AG20443 (cell line): ENCODE results near the gene SCIN.
"Not testable (repeated sequence)": the region's sequence is repeated elsewhere in the genome, so short reads cannot be mapped to it uniquely, and the experiment has no call there.

Experiments used
- DNase-seq: peaks from one replicate; pipeline ENCODE4 v3.0.0; 2012; ENCODE audit warnings: low spot score, mixed read lengths

SCIN gene

DNA sequence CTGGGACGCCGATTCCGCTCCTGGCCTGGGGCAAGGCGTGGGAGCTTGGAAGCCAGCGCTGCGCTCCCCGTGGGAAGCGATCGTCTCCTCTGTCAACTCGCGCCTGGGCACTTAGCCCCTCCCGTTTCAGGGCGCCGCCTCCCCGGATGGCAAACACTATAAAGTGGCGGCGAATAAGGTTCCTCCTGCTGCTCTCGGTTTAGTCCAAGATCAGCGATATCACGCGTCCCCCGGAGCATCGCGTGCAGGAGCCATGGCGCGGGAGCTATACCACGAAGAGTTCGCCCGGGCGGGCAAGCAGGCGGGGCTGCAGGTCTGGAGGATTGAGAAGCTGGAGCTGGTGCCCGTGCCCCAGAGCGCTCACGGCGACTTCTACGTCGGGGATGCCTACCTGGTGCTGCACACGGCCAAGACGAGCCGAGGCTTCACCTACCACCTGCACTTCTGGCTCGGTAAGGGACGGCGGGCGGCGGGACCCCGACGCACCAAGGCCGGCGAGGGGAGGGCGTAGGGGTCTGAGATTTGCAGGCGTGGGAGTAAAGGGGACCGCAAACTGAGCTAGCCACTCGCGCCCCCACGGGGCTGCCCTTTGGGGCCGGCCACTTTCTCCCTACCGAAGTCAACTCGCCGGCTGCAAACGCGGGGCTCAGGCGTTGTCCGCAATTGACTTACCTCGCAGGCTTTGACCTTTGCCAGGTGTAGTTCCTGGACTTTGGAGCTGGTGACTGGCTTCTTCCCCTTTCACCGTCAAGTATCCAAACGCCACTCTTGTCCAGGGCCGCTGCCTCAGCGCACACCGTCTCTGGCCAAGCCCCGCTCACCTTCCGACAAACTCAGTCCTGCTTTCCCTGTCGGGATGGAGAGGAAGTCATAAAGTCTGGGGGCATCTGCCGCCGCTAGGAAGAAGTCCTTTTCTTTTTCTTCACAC is at the start of gene SCIN:
SCIN (plus strand) TSS at position 187 of the 928 bp plus-strand sequence; CDS start at position 254, 67 bp downstream.
- DNase-seq = peak; percentile 52

DNA sequence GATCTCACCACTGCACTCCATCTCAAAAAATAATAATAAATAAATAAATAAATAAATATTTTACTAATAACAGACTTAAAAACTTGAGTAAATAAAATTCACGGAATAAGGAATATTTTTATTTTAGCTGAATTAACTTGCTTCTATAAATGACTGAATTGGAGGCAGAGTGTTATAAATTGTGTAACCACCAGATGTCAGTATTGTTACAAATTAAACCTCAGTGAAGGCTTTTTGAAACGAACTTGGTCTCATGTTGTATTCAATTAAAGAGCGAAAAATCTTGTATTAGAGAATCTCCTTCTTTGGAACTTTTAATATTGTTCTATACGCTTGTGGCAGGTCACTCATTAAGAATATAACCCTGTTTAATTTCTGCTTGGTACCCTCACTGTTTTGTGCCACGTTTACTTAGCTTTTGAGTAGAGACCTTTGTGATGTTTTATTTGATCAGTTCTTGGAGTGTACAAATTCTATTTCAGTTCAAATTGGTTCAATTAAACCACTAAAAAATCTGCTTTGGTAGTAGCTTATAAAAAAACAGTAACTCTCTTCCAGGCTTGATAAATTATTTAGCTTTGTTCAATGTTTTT is 45.6 kb upstream of the SCIN start:
- DNase-seq = peak; percentile 26

DNA sequence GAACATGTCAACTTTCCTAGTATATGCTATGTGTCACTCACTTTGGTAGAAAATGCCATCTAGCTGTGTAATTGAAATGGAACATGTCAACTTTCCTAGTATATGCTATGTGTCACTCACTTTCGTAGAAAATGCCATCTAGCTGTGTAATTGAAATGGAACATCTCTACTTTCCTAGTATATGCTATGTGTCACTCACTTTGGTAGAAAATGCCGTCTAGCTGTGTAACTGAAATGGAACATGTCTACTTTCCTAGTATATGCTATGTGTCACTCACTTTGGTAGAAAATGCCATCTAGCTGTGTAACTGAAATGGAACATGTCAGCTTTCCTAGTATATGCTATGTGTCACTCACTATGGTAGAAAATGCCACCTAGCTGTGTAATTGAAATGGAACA is 43.8 kb upstream of the SCIN start:
- DNase-seq = not testable (repeated sequence)

DNA sequence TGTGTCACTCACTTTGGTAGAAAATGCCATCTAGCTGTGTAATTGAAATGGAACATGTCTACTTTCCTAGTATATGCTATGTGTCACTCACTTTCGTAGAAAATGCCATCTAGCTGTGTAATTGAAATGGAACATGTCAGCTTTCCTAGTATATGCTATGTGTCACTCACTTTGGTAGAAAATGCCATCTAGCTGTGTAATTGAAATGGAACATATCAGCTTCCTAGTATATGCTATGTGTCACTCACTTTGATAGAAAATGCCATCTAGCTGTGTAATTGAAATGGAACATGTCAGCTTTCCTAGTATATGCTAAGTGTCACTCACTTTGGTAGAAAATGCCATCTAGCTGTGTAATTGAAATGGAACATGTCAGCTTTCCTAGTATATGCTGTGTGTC is 42.9 kb upstream of the SCIN start:
- not testable (repeated sequence) for DNase-seq

DNA sequence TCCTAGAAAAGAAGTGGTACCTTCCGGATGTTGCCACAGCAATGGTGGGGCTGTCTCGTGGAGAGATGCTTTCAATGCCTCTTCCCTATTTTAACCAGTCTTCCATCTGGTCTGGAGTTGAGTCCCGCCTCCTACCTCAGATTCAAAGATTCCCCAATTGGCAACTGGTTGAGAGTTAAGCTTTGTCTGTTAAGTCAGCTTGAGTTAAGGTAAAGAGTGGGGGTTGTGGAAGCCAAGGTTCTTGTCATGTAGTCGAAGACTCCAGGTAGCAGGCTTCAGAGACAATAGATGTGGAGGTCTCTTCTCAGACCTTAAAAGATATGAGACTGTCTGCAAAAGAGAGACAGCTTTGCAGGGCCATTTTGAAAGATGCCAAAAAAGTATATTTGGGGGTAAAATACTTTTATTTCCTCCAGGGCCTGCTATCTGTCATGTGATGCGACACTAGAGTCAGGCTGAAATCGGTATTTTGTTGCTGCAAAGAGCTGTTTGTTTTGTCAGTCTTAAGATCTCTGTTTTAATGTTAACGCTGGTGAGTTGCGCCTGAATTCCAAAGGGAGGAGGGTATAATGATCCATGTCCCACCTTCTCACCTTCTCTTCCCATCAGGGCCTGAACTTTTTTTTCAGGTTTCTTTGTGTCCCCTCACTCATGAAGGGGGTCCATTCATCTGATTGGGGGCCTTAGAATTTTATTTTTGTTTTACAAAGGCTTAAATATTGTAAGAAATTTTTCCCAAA is 40.4 kb upstream of the SCIN start:
- DNase-seq = no peak

DNA sequence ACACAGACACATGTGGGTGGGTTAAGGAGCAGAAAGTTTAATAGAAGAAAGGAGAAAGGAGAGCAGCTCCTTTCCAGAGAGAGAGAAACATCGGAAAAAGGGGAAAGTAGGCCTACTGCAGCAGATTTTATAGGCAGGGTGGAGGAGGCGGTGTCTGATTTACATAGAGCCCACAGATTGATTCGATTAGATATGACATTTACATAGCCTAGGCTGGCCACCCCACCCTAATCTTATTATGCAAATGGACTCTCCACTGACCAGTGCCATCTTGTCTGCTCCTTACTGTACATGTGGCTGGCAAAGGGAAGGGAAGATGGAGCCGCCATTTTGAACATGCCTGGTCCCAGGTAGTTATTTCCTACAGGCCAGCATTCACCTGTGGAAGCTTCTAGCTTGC is 38.7 kb upstream of the SCIN start:
- DNase-seq = no peak

DNA sequence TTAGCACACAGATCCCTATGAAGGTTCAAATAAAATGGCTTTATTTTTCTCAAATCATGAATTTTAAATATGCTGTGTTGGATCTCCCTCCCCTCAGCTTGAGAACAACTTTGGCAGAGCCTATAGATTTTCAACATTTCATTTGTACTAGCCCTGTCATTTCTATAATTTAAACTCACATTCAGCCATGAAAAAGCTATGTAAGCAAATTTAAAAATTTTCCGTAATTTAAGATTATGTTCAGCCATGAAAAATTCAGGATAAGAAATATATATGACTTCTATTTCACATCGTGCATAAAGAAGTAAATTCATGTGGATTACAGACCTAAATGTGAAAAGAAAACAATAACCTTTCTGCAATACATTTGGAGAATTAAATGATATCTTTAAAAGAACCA is 36.5 kb upstream of the SCIN start:
- DNase-seq = no peak

DNA sequence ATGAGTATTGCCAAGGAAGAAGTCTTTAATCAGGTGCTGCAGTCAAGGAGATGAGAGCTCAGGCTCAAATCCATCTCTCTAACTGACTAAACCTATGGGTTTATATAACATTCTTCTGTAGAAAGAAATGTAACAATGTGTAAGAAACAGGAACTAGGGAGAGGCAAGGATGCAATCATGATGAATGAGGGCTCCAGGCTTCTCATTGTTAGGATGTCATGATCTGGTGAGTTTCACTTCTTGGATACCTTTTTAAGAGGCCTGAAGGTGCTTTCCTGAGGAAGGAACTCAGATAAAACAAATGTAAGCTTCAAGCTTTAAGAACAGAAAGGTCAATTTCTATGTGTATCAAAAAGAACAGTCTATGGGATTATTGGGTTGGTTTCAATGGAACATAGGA is 30.8 kb upstream of the SCIN start:
- no peak for DNase-seq

DNA sequence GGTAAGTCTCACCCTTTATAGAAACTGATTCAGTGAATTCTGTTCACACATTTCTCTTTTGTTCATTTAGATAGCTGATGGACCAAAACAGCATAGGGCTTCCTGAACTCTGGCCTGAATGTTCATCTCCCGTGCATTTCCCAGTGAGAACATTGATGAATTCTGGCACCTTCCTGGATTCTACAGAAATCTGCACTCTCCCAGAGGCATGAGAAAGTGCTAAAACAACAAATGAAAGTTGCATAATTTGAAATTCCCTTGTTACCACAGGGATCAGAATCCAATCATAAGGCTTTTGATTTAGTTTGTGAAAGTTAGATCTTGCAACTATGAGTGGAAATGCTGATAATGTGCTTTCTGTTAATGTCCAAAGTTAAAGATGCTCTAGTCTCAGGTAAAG is 29.7 kb upstream of the SCIN start:
- DNase-seq = no peak

DNA sequence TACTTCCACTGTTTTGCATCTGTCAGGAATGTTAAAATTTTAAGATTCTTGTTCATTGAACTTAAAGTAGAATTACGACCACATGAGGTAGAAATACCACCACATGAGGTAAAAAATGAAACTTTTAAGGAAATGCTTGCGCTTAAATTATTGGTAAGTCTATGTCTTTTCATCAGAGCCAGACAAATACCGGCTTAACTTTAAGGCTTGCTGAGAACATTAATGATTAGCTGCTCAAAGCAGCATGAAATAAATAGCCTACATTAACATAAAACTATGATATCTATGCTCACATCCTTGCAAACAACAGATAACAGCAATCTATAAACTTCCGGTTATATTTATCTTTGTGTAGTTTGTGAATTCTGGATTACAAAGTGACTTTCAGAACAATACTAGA is 26.9 kb upstream of the SCIN start:
- no peak for DNase-seq

DNA sequence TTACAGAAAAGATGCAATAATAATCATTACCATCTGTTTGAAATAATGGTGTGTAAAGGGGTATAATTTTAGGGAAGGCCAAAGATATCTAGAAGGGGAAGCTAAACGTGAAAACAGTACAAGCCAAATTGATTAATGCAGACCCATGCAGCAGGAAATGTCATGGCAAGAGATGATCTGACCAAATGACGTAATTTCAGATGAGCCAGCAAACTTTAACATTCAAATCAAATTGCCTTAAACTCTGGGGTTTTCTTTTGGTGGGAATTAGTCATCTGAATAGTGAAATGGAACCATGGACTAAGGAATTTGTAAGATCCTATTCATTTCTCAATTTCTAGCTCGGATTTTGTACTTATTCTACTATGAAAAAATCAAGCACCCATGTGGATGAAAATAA is 21.4 kb upstream of the SCIN start:
- peak; percentile 49 for DNase-seq

DNA sequence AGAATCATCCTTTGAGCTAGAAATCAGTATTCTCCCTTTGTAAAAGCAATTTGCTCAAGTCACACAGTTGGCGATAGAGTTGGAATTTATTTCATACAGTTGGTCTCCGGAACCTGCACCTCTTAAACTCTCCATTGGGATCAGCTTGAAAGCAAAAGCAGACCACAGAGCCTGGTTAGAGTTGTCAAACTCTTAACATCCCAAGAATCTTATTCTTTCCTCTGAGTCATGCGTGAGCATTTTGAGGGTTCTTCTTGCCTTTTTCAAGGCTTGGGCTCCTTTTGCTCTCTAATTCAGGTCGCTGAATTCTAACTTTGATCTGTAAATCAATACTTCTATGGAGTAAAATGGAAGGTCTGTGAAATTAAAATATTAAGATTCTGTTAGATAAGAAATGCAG is 19.6 kb upstream of the SCIN start:
- peak; percentile 28 for DNase-seq

DNA sequence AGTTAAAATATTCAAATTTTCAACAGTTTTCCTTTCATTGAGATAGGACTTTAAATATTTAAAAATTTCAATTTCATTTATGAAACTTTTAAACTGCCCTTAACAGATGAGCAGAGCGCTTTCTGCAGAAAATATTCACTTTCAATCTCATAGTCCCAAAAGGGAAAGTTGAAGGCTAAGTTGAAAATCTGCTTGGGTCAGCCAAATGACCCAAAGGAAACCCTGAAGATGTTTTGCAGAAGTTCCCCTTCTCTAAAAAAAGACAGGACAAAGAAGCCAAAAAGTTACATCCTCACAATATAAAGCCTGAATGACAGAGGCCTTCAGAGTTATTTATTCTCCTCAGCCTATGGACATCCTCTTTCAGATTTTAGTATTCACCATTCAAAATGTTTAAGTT is 17.6 kb upstream of the SCIN start:
- no peak for DNase-seq

DNA sequence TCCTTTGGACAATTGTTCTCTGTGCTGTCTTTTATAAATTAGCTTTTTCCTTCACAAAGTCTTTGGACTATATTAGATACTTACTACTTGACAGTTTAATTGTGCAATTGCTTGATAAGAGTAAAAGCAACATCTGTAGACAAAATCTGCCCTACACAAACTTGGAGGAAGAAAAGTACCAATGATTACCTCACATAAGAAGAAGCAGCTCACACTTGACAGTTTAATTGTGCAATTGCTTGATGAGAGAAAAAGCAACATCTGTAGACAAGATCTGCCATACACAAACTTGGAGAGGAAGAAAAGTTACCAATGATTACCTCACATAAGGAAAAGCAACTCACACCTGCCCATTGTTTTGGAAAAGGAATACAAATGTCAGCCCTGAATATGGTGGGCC is 17.1 kb upstream of the SCIN start:
- no peak for DNase-seq

DNA sequence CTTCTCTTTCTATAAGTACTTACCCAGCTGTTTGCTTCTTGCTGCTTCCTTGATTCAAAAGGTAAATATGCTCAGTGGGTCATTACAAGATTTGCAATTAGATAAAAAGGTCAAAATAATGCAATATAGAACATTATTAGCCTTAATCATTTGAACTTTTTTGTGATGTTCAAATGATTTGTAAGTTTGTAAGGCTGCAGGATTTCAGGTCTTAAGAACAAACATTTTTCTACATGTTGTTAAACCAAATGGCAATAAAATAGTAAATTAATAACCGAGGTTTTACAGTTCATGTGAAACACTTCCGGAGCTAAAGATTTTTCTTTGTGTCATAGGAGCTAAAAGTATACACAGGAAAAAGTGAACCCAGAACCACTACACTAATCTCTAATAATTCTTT is 16.2 kb upstream of the SCIN start:
- DNase-seq = no peak

DNA sequence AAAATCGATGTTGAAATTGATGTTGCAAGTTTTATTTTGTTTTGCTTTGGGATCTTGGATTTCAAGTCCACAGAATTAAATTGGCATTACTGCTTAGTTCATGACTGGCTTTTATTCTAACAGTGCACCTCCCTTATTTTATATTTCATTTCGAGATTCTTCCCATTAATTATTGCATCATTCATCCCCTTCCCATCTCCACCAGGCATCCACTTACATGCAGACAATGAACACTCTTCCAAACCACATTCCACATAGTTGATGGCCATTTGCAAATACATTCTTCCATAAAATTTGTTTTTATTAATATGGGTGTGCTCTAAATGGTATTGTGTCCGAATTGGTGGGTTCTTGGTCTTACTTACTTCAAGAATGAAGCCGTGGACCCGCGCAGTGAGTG is 15.6 kb upstream of the SCIN start:
- no peak for DNase-seq

DNA sequence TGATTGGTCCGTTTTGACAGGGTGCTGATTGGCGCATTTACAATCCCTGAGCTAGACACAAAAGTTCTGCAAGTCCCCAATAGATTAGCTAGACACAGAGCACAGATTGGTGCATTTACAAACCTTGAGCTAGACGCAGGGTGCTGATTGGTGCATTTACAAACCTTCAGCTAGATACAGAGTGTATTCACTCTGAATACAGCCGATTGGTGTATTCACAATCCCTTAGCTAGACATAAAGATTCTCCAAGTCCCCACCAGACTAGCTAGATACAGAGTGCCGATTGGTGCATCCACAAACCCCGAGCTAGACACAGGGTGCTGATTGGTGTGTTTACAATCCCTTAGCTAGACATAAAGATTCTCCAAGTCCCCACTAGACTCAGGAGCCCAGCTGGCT is 14.8 kb upstream of the SCIN start:
- not testable (repeated sequence) for DNase-seq

DNA sequence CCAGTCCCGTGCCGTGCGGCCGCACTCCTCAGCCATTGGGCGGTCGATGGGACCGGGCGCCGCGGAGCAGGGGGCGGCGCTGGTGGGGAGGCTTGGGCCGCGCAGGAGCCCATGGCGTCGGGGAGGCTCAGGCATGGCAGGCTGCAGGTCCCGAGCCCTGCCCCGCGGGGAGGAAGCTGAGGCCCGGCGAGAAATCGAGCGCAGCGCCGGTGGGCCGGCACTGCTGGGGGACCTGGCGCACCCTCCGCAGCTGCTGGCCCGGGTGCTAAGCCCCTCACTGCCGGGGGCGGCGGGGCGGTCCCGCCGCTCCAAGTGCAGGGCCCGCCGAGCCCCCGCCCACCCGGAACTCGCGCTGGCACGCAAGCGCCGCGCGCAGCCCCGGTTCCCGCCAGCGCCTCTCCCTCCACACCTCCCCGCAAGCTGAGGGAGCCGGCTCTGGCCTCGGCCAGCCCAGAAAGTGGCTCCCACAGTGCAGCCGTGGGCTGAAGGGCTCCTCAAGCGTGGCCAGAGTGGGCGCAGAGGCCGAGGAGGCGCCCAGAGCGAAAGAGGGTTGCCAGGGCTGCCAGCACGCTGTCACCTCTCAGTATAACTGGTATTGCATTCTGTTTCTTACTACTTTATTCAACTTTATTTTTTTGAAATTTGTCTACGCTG is 14.3 kb upstream of the SCIN start:
- not testable (repeated sequence) for DNase-seq

DNA sequence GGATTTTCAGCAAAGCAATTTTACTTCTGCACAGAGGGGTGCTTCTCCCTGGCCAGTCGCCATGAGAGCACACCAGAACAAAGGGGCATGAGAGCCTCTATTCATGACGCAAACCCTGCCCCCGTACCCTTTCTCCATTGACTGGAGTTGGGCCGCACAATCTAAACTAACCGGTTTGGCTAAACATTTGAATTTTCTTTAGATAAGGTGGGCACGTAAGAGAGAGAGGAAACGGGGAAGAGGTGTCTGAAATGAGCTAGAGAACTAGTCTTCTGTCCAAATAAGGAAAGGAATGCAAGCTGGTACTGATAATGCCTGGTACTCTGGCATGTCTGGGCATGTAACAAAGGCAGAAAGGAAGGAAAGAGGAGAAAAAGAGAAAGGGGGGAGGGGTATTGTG is 13.2 kb upstream of the SCIN start:
- DNase-seq = no peak

DNA sequence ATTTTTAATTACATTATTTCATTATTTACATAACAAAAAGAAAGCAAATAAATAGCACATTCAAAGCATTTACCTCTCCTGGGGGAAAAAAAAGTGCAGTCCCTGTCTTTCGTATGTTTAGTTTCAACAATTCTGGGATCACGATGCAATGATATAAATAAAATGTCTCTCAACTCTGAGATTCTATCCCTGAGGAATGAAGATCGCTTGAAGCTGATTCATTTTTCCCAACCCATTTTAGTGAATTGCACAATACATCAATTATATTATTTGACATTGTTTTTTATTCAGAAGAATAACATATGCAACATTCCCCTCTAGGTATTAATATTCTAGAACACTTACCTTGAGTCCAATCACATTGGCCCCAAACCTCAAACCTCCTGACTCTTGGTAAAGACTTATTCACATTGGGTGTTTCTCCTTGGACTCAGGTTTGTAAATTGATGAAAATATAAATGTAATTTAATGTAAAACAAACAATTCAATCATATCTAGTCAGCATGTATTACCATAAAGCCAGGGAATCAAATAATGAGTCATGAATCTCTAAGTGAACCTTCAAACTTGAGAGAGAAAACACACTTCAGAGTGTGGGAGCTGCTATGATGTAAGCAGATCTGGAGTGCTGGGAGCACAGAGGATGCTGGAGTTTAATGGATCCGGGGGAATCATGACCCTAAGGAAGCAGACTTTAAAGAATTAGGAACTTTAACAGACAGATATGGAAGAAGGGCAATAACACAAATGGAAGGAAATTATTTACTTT is 5.3 kb upstream of the SCIN start:
- DNase-seq = no peak

DNA sequence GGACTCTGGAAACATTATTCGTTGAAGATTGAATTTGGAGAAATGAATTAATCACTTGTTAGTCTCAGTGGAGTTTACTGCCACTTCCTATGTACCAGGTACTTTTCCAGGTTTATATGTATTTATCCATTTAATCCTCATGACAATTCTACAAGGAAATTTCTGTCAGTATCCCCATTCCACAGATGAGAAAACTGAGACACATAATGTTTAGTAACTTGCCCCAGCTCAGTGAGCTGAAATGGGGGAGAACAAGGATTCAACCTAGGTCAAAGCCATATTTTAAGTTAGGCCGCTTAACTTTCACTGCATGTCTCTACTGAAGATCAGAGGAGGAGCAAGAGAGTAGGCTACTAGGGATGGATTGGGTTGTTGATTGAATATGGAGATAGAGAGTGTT is 4.6 kb upstream of the SCIN start:
- no peak for DNase-seq

DNA sequence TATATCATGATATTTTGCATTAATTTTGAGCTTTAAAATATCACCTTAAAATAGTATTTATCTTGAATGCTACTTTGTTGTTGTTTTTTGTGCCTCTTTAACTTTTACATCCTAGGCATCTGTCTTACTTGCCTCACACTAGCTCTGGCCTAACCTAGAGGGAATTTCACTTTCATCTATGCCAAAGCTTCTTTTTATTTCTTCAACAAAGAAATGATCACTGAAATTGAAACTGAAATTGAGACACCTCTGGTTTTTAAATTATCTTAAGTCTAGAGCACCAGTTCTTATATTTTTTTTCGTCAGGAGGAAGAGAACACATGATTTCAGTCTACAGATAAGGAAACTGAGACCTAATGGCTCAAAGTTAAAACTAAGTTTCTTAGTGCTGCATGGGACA is 3.5 kb upstream of the SCIN start:
- no peak for DNase-seq
